Measurements from ENCODE around the gene GAL3ST2.
"Not testable (repeated sequence)": the region's sequence is repeated elsewhere in the genome, so short reads cannot be mapped to it uniquely, and the experiment has no call there.

The GAL3ST2 gene

GRCh38 chr2:241777686-241778627 is 1.3 kb downstream of the GAL3ST2 start:
- peak in 1 of 10 donors; percentile 30 for DNase-seq

DNA sequence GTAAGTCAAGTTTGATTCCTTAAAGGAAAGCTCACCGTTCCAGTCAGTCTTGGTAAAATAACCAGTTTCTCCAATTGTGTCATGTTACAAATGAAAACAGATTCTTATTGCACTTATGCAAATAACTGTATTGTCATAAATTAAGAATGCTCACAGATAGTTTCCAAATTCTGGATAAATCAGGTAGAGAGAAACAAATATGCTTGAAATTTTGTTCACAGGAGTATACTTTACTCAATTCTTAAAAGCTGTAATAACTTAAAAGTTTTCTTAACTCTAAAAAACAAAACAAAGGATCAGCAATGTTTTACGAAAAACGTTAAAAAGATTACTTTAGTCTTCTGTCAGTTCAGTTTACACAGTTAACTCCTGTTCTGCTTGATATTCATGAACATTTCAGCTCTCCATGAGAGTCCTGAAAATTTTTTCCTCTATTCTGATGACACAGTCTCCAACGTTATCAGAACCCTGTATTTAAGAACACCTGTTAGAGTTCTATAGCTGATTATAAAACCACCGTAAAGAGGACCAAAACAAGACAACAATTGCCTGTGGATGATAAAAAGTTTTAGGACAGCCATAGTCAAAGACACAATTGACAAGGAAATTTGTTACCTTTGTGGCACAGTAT is 4.4 kb downstream of the GAL3ST2 start:
- no peak for DNase-seq
- intact Hi-C loops (cut with DNase I), result no loop called here

More at GRCh38 chr2:241777686-241778627, 1.3 kb downstream of the GAL3ST2 start:
- intact Hi-C loops (cut with DNase I), result no loop called here

GRCh38 chr2:241782053-241782452 is 5.4 kb downstream of the GAL3ST2 start:
- DNase-seq; intact Hi-C loops (cut with DNase I): not testable (repeated sequence)

DNA sequence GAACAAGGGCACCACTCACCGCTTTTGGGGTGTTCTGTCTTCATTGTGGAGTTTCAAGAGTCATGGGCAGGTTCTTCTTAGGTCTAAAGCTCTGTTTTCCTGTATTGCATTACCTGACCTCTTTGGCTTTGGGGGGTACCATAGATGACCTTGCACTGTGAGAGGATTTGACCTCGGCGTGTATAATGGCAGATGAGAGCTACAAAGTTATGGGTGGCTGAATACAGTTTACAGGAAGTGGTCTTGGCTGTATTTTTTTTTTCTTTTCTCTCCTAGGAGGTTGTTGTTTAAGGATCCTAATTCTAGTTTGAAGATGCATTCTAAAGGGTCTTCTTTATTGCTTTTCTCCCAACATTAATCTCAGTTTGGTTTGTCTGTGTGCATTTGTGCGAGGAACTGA is 11.5 kb downstream of the GAL3ST2 start:
- DNase-seq, result no peak
- intact Hi-C loops (cut with DNase I), result no loop called here

DNA sequence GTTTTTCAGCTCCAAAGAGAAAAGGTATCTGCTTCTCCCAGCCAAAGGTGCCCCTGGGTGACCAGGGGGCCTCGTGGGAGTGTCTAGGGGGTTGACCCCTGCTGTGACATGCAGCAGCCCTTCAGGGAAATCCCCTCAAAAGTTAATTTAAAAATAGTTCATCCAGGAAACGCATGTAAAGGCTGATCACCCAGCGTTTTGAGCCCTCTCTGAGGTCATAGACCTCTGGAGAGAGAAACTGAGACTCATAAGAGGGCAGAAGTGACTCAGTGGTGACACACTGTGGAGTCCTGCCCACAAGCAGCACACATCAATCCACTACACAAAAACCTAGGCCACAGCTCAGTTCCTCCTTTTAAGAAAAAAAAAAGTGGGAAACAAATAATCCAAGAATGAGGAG is 11.9 kb downstream of the GAL3ST2 start:
- no peak for DNase-seq
- intact Hi-C loops (cut with DNase I), result no loop called here

DNA sequence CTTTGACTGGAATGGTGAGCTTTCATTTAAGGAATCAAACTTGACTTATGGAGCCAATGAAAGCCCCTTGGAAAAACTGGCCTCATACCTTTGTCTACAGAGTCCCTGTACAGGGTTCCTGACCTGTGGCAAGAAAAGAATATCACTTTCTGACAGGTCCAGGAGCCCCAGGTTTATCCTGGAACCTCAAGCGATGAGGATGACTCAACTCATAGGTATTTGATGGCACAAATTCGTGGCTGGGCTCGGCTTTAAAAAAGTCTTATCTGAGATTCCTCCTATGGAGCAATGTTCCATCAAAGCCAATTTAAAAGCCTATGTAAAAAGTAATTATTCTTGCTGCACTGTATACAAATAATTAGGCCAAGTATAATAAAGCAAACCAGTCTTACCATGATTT is 14.8 kb downstream of the GAL3ST2 start:
- intact Hi-C loops (cut with DNase I); DNase-seq: not testable (repeated sequence)

GRCh38 chr2:241793385-241793784 is 16.8 kb downstream of the GAL3ST2 start:
- intact Hi-C loops (cut with DNase I), result no loop called here
- DNase-seq, result no peak

GRCh38 chr2:241794250-241794823 is 17.7 kb downstream of the GAL3ST2 start:
- DNase-seq, result peak in 3 of 10 donors; percentile 58 to 72 (median 60)
- intact Hi-C loops (cut with DNase I), result no loop called here

GRCh38 chr2:241795021-241795999 is 18.7 kb downstream of the GAL3ST2 start:
- peak in 3 of 10 donors; percentile 12 to 76 (median 73) for DNase-seq
- intact Hi-C loops (cut with DNase I), result no loop called here

- intact Hi-C loops (cut with DNase I), result no loop called here
- peak in 2 of 10 donors; percentile 44 to 67 for DNase-seq
Observed at GRCh38 chr2:241796209-241796608, 19.6 kb downstream of the GAL3ST2 start.

DNA sequence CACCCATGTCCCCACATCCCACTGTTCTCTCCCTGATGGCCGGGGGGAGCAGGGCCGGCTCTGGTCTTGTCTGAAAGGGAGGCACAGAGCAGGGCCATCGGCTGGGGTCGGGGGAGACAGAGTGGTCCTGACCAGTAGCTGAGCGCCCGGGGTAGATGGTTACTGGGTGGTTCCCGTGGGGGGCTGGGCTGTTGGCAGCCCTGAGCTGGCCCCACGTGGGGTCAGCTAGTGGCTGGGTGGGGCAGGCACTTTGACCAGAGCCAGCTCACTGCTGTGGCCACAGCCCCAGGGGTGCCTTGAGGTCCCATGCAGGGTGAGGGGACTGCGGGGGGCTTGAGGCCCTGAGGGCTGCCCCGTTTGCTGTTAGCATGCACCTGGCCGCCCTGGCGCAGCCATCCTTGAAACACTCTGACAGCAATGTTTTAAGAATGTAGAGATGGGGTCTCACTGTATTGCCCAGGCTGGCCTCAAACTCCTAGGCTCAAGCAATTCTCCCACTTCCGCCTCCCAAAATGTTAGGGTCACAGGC is 20.1 kb downstream of the GAL3ST2 start:
- intact Hi-C loops (cut with DNase I), result no loop called here
- peak in 5 of 10 donors; percentile 9 to 80 (median 59) for DNase-seq

- intact Hi-C loops (cut with DNase I), result no loop called here
- peak in 6 of 10 donors; percentile 7 to 84 (median 54) for DNase-seq
Observed at GRCh38 chr2:241797441-241798080, 20.9 kb downstream of the GAL3ST2 start.

DNA sequence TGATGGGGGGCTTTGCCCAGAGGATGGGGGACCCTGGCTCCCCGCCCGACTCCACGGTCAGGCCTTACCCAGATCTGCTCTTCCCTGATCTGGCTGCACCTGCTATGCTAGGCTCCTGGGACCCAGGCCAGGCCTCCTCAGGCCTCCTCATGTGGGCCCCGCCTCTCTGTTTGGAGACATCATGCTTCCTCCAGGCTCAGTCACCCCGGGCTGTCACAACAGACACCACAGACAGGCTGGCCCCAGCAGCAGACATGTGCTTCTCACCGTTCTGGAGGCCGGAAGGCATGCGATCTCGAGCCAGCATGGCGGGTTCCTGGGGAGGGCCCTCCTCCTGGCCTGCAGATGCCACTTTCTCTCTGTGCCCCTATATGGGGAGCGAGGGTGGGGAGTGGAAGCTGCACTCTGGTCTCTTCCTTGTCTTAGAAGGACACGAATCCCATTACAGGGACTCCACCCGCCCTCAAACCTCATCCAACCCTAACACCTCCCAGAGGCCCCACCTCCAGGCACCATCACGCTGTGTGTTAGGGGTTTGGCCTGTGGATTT is 21.5 kb downstream of the GAL3ST2 start:
- intact Hi-C loops (cut with DNase I), result no loop called here
- peak in 4 of 10 donors; percentile 16 to 74 (median 62) for DNase-seq

DNA sequence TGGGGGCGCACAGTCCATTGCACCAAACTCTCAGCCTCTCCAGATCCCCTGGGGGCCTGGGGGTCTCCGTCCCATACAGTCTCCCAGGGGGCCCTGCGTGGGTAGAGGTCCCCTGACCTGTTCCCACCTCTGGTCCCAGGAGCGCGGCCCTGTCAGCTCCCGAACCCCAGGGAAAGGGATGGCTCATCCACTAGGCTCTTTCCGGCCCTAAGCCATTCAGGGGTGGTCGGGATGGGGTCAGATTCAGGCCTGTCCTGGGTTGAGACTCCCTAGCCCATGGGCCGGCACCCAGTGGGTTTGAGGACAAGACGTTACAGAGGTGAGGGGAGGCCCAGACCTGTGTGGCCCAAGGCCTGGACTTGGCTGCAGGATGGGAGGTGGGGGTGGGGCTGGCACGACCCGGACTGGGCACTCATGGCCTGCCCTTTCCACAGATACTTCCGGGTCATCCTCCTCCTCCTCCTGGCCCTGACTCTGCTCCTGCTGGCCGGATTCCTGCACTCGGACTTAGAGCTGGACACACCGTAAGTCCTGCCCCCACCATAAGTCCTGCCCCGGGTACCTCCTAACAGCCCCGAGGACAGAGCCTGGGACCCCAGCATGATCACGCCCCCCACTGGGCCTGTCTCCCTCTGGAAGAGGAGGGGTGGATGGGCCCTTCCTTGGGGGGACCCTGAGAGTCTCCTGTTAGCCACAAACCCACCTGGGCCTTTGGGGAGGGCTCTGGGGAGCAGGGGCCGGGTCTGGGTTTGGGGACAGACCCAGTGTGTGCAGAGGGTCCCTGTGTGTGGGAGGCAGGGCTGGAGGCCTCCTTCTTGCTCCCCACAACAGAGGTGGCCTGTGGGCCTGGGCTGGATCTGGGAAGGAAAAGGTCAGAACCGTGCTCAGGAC is 22.3 kb downstream of the GAL3ST2 start:
- peak in 5 of 10 donors; percentile 7 to 77 (median 54) for DNase-seq
- intact Hi-C loops (cut with DNase I), result no loop called here

DNA sequence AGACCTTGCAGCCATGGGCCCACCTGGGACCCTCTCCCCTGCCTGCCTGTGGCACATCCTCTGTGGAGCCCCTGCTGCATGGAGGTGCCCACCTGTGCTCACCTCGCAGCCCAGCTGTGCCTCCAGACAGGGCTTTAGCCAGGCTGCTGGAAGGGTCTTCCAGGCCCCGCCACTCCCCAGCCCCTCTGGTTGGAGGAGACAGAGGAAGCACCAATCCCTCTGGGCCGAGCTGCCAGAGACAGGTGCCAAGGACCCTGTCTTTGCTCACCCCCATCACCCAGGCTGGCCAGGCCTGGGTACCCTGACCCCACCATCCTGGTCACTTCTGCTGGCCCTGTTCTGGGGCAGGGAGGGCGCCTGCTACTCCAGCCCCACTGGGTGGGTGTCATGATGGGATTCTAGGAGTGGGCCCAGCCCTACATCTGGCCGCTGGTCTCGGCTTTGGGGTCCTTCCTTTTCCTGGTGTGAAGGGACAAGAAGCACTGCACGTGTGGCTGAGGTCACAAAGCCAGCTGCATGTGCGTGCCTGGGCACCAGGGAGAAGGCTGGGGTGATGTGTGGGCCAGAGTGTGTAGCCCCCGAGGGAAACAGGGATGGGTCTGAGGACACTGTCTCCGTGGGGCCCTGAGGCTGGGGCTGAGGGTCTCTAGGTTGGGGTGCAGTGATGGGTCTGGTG is 23.0 kb downstream of the GAL3ST2 start:
- peak in 4 of 10 donors; percentile 14 to 85 (median 56) for DNase-seq

GRCh38 chr2:241800198-241800903 is 23.7 kb downstream of the GAL3ST2 start:
- DNase-seq, result peak in 4 of 10 donors; percentile 11 to 78 (median 57)

More for the DNA sequence above, 23.0 kb downstream of the GAL3ST2 start:
- intact Hi-C loops (cut with DNase I), result no loop called here

More at GRCh38 chr2:241800198-241800903, 23.7 kb downstream of the GAL3ST2 start:
- intact Hi-C loops (cut with DNase I), result not testable (repeated sequence)

Measured in posterior cingulate gyrus (tissue), 11 donors.